IMR-90 (cell line): Measurements from ENCODE around the gene CHRNA1. TPM values are rescaled to one million over a fixed set of nuclear protein-coding genes. Genes with fewer than 3 reads are reported as not detected.

Source experiments
- ATAC-seq: fragments of 200-7000 bp; cut with Tn5 transposase; 2 replicates; pipeline ENCODE4 v1.9.1; 2020; ENCODE audit warnings: low read depth, mild to moderate bottlenecking, moderate library complexity
- BruUV-seq: library from RNA; stranded (reverse); fragments of 400-500 nt; replicated peaks from 2 replicates; lab custom pipeline; 2021; lab: Mats Ljungman, UMichigan
- CTCF ChIA-PET: fragments of 300-600 bp; formaldehyde crosslinking; extraction: SDS; loops from one replicate; lab custom pipeline; 2021; ENCODE audit warnings: antibody characterized with exemption; lab: Yijun Ruan, JAX
- POLR2A ChIA-PET: fragments of 300-600 bp; sonication (Branson Sonifier 250); formaldehyde crosslinking; loops from one replicate; lab custom pipeline; 2022; ENCODE audit warnings: antibody characterized with exemption; ENCODE audit not compliant: unreplicated experiment; lab: Charles Lee
- DNase-seq: peaks from one replicate; pipeline ENCODE4 v3.0.0; 2013
- H2AFZ ChIP-seq: replicated peaks from 2 replicates; pipeline ENCODE3; 2013; ENCODE audit warnings: low read length, mild to moderate bottlenecking; ENCODE audit not compliant: poor library complexity
- H2AK5ac ChIP-seq: 2 replicates; pipeline ENCODE4 v1.6.1; 2013; ENCODE audit warnings: low read depth, low read length, inconsistent platforms
- H2AK9ac ChIP-seq: replicated peaks from 2 replicates; pipeline ENCODE3; 2013; ENCODE audit warnings: mild to moderate bottlenecking, low read depth, low read length, moderate library complexity; ENCODE audit not compliant: poor library complexity
- H2BK120ac ChIP-seq: 2 replicates; pipeline ENCODE4 v1.6.1; 2013; ENCODE audit warnings: low read depth, low read length, inconsistent platforms
- H2BK15ac ChIP-seq: 3 replicates; pipeline ENCODE4 v1.6.1; 2013; ENCODE audit warnings: low read depth, low read length, inconsistent platforms
- H2BK20ac ChIP-seq: 2 replicates; pipeline ENCODE4 v1.6.1; 2013; ENCODE audit warnings: low read depth, mild to moderate bottlenecking, inconsistent platforms, low read length, moderate library complexity
- H2BK5ac ChIP-seq: 2 replicates; pipeline ENCODE4 v1.6.1; 2013; ENCODE audit warnings: mild to moderate bottlenecking, low read depth, low read length, inconsistent platforms; ENCODE audit not compliant: poor library complexity, severe bottlenecking
- H3K14ac ChIP-seq: replicated peaks from 2 replicates; pipeline ENCODE4 v1.6.1; 2013; ENCODE audit warnings: low read depth, low read length, inconsistent platforms
- H3K18ac ChIP-seq: 2 replicates; pipeline ENCODE4 v1.6.1; 2013; ENCODE audit warnings: low read depth, low read length, control low read depth
- H3K23ac ChIP-seq: 2 replicates; pipeline ENCODE4 v1.6.1; 2013; ENCODE audit warnings: low read depth, low read length, inconsistent platforms
- H3K27ac ChIP-seq: 2 replicates; pipeline ENCODE4 v1.5.1; 2013; ENCODE audit warnings: mild to moderate bottlenecking, control low read depth, low read length; ENCODE audit not compliant: insufficient read depth
- H3K27me3 ChIP-seq: 2 replicates; pipeline ENCODE4 v1.6.1; 2013; ENCODE audit warnings: low read length; ENCODE audit not compliant: control insufficient read depth, insufficient read depth
- H3K36me3 ChIP-seq: 2 replicates; pipeline ENCODE4 v1.6.1; 2013; ENCODE audit warnings: low read length, mixed read lengths; ENCODE audit not compliant: control insufficient read depth, insufficient read depth
- H3K4ac ChIP-seq: 2 replicates; pipeline ENCODE4 v1.6.1; 2013; ENCODE audit warnings: low read depth, low read length, inconsistent platforms
- H3K4me1 ChIP-seq: 2 replicates; pipeline ENCODE4 v1.6.1; 2013; ENCODE audit warnings: low read length, mixed read lengths; ENCODE audit not compliant: control insufficient read depth, insufficient read depth
- H3K4me2 ChIP-seq: 2 replicates; pipeline ENCODE4 v1.6.1; 2013; ENCODE audit warnings: low read depth, mild to moderate bottlenecking, control low read depth, low read length, moderate library complexity
- H3K4me3 ChIP-seq: 2 replicates; pipeline ENCODE4 v1.5.1; 2013; ENCODE audit warnings: low read depth, mild to moderate bottlenecking, control low read depth, low read length, moderate library complexity; ENCODE audit not compliant: insufficient read depth
- H3K56ac ChIP-seq: 2 replicates; pipeline ENCODE4 v1.6.1; 2013; ENCODE audit warnings: low read length, inconsistent platforms; ENCODE audit not compliant: insufficient read depth; ENCODE audit errors: extremely low read depth
- H3K79me1 ChIP-seq, 2 experiments: 2 replicates each; pipeline ENCODE4 v1.6.1; 2013; ENCODE audit warnings: low read length in 2 of 2, inconsistent platforms in 1 of 2, low read depth in 1 of 2
- H3K9ac ChIP-seq: 2 replicates; pipeline ENCODE4 v1.6.1; 2013; ENCODE audit warnings: low read depth, low read length, control low read depth
- H3K9me1 ChIP-seq: 2 replicates; pipeline ENCODE4 v1.6.1; 2013; ENCODE audit warnings: low read length, inconsistent platforms; ENCODE audit not compliant: insufficient read depth
- H3K9me3 ChIP-seq: 2 replicates; pipeline ENCODE4 v1.6.1; 2013; ENCODE audit warnings: low read length; ENCODE audit not compliant: control insufficient read depth, insufficient read depth
- H4K20me1 ChIP-seq: 2 replicates; pipeline ENCODE4 v1.6.1; 2013; ENCODE audit warnings: low read length, inconsistent platforms; ENCODE audit not compliant: insufficient read depth
- H4K5ac ChIP-seq: 2 replicates; pipeline ENCODE4 v1.6.1; 2013; ENCODE audit warnings: mild to moderate bottlenecking, low read depth, low read length, control low read depth
- H4K8ac ChIP-seq, 2 experiments: 2 replicates each; pipeline ENCODE4 v1.6.1; 2013; ENCODE audit warnings: low read depth in 2 of 2, low read length in 2 of 2, control low read depth in 1 of 2, inconsistent platforms in 1 of 2
- H4K91ac ChIP-seq: 2 replicates; pipeline ENCODE4 v1.6.1; 2013; ENCODE audit warnings: low read depth, low read length, inconsistent platforms; ENCODE audit not compliant: insufficient read depth
- BHLHE40 ChIP-seq: fragments of 150-350 bp; IDR thresholded peaks from 2 replicates; pipeline ENCODE4 v1.6.1; 2016; ENCODE audit warnings: mild to moderate bottlenecking, low read depth, low read length
- MAFK ChIP-seq: IDR thresholded peaks from 2 replicates; pipeline ENCODE4 v1.6.1; 2012; ENCODE audit warnings: low read depth, low read length, improper control_type of control experiment
- MXI1 ChIP-seq: IDR thresholded peaks from 2 replicates; pipeline ENCODE4 v1.6.1; 2012; ENCODE audit warnings: low read depth, mild to moderate bottlenecking, low read length, moderate library complexity, borderline replicate concordance
- POLR2A ChIP-seq: IDR thresholded peaks from 2 replicates; pipeline ENCODE4 v1.6.1; 2012; ENCODE audit warnings: mild to moderate bottlenecking, low read depth, low read length
- RAD21 ChIP-seq: IDR thresholded peaks from 2 replicates; pipeline ENCODE4 v1.6.1; 2012; ENCODE audit warnings: low read length, improper control_type of control experiment
- SMC3 ChIP-seq: fragments of 150-350 bp; IDR thresholded peaks from 2 replicates; pipeline ENCODE4 v1.6.1; 2016; ENCODE audit warnings: low read depth, mild to moderate bottlenecking, antibody characterized with exemption, low read length, moderate library complexity
- WGBS, 2 experiments: methylation state at CpG; one replicate each; pipeline versions ENCODE4 v1.1.5 to v1.1.7; 2013; ENCODE audit warnings: missing lambda C conversion rate in 2 of 2; ENCODE audit not compliant: insufficient read length in 1 of 2; ENCODE audit errors: extremely low coverage in 2 of 2; 5-methylcytosine and 5-hydroxymethylcytosine counted together
- dilution Hi-C: fragments of 300-500 bp; cut with HindIII; formaldehyde crosslinking; loops from one replicate; pipeline ENCODE4 v1.14.3; 2018; ENCODE audit warnings: low sequenced_read_pairs; ENCODE audit not compliant: unreplicated experiment
- in situ Hi-C: fragments of 300-500 bp; cut with MboI; formaldehyde crosslinking; loops from 3 replicates; pipeline ENCODE4 v1.14.3; 2019; ENCODE audit warnings: low sequenced_read_pairs, inconsistent platforms, mixed read lengths
- intact Hi-C: fragments of 100-400 bp; cut with micrococcal nuclease; formaldehyde crosslinking; loops from 2 replicates; pipeline ENCODE4 v1.10.0; 2022
- polyA plus RNA-seq, 3 experiments: library from polyadenylated mRNA; depleted of rRNA; stranded (reverse); fragments of >200 nt; gene quantifications; 2 replicates each; pipeline ENCODE4 v1.2.3, GENCODE V29; 2012; ENCODE audit warnings: low replicate concordance in 1 of 3
- total RNA-seq: library from RNA; depleted of rRNA; stranded (reverse); fragments of >200 nt; gene quantifications from 2 replicates; pipeline ENCODE4 v1.2.3, GENCODE V29; 2012
- TF ChIP-seq, protein P1 (sequence below): fragments of 150-350 bp; IDR thresholded peaks from 2 replicates; pipeline ENCODE4 v1.6.1; 2016; ENCODE audit warnings: low read depth, mild to moderate bottlenecking, low read length, moderate library complexity, borderline replicate concordance

Gene CHRNA1
- total and polyA plus RNA-seq, 2 of the 4 experiments (the other 2 are of a cell fraction): 0.75 to 0.90 TPM

DNA sequence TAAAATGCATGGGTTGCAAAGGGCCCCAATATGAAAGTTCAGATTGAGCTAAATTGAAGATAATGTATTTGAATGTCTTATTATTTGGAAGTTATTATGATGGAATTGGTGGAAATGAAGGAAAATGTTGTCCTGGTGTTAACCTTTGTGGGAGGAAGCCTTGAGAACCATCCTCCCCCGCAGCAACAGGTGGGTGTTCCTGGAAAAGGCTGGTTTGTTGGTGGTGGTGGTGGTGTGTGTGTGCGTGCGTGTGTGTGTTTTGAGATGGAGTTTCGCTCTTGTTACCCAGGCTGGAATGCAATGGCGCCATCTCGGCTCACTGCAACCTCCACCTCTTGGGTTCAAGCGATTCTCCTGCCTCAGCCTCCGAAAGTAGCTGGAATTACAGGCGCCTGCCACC is 36.2 kb downstream of the CHRNA1 start:
- Histone ChIP-seq H4K20me1 (no peaks in the 10 kb centered on the region), H3K56ac (no peak overlapping the region), H3K79me1 (no peaks in the 10 kb centered on the region), H3K9me1 (no peaks in the 10 kb centered on the region), H4K8ac (no peak overlapping the region), H2BK5ac (no peak overlapping the region), H3K27me3 (peaks cover 52% of the 10 kb centered on the region), H4K5ac (no peak overlapping the region), H2BK20ac (no peak overlapping the region), H3K4me1 (no peaks in the 10 kb centered on the region), H4K91ac (no peak overlapping the region), H2AK9ac (no peak overlapping the region), H3K9ac (no peak overlapping the region), H3K4me2 (no peak overlapping the region), H3K4ac (no peak overlapping the region), H3K23ac (no peak overlapping the region), H3K4me3 (no peak overlapping the region), H3K18ac (no peak overlapping the region), H3K36me3 (no peaks in the 10 kb centered on the region), H2BK120ac (no peak overlapping the region), H2BK15ac (no peak overlapping the region), H2AFZ (no peak overlapping the region), H3K9me3 (no peaks in the 10 kb centered on the region), H2AK5ac (no peak overlapping the region), H3K27ac (no peak overlapping the region), H3K14ac (no peak overlapping the region)
- dilution Hi-C loops (no loop called here), intact Hi-C loops (no loop called here), in situ Hi-C loops (loop anchor here (25.0 kb wide), 1 partner anchor 1359 kb away; the partner anchor contains the start of genes EVX2, HOXD12 and HOXD13)
- CTCF ChIA-PET: no interaction called here
- BruUV-seq: no TSS peak
- DNase-seq (no peak), ATAC-seq (no peak)
- POLR2A ChIA-PET: no interaction called here
- TF ChIP-seq SMC3 (no peak), RAD21 (no peak), MXI1 (no peak), BHLHE40 (no peak), MAFK (no peak), POLR2A (no peak)
- TF ChIP-seq, protein P1, sequence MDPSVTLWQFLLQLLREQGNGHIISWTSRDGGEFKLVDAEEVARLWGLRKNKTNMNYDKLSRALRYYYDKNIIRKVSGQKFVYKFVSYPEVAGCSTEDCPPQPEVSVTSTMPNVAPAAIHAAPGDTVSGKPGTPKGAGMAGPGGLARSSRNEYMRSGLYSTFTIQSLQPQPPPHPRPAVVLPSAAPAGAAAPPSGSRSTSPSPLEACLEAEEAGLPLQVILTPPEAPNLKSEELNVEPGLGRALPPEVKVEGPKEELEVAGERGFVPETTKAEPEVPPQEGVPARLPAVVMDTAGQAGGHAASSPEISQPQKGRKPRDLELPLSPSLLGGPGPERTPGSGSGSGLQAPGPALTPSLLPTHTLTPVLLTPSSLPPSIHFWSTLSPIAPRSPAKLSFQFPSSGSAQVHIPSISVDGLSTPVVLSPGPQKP: no peak
- no CpG with 5 or more reads among the region's 9 CpGs for WGBS, 2 experiments
